Uterus (tissue), 2 donors: ENCODE data around the gene NOX1.
"Not testable (repeated sequence)": the region's sequence is repeated elsewhere in the genome, so short reads cannot be mapped to it uniquely, and the experiment has no call there.

ENCODE experiments used
- CTCF ChIP-seq, 4 experiments: fragments of 200-600 bp in 2 of 4; fragments of 450-650 bp in 2 of 4; sonication (generic) in 2 of 4; IDR thresholded peaks; one replicate each; pipeline ENCODE4 v1.5.1; 2016 to 2019; ENCODE audit warnings: antibody characterized with exemption in 4 of 4, mild to moderate bottlenecking in 2 of 4, moderate library complexity in 1 of 4
- POLR2A ChIP-seq, 2 donors: fragments of 450-650 bp; IDR thresholded peaks; one replicate each; pipeline ENCODE4 v1.6.1; 2016; ENCODE audit warnings: antibody characterized with exemption in 2 of 2, mild to moderate bottlenecking in 1 of 2, moderate library complexity in 1 of 2

GRCh38 chrX:100796371-100796770, 77.8 kb downstream of the NOX1 start:
- TF ChIP-seq CTCF, POLR2A (IDR thresholded peaks at IDR 0.05): not testable (repeated sequence)
